Germinal center (tissue), 1 donor: Measurements from ENCODE around the gene TJP2.

Experiments used
- DNase-seq: peaks from one replicate; pipeline ENCODE4 v3.0.0; 2012; ENCODE audit warnings: mixed read lengths, low spot score

The TJP2 gene

GRCh38 chr9:69173891-69174615 lies at the start of gene TJP2:
Gene TJP2, plus strand, starts transcription at chr9:69174277. Its CDS starts 96 bp downstream, at chr9:69174373.
- DNase-seq = peak; percentile 45

DNA sequence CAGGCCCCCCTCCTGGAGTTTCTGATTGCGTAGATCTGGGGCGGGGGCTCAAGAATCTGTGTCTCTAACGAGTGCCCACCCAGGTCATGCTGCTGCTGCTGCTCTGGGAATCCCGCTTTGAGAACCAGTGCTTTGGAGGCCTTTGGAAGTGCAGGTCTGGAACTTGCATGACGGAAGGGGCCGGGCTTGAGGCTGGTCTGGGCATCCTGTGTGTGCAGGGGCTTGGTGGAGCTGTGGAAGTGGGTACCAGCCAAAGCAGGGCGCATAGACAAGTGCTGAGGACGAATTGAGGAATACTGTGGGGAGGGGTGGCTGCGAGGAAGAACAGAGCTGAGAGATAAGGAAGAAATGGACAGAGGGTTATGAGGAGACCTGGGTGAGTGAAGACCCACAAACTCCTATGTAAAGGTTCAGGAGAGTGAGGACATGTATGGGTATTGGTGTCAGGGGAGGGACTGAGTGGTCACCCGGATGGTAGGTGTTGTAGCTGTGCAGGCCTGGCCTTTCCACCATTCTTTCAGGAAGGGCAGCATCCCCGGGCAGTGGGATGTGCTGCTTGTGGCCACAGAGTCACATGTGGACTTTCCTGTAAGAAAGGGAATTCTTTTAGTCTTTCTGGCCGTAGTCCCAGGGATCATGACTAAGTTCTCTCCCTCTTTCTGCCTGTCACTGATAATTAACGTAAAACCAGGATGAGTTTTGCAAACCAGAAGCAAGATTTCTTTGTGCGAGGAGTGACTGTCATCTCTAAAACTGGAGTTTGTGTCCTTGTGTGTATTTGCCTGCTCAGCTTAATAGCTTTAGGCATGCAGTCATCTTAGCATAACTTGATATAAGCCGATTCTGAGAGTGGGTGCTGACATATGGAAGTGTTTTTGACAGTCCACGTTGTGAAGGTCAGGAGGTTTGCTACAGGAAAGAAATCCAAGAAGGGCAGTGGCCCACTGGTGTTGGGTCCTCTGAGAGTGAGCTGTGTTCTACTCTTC lies 43.3 kb upstream of the TJP2 start:
- DNase-seq = no peak

GRCh38 chr9:69131682-69132081 lies 42.4 kb upstream of the TJP2 start:
- DNase-seq = no peak

DNA sequence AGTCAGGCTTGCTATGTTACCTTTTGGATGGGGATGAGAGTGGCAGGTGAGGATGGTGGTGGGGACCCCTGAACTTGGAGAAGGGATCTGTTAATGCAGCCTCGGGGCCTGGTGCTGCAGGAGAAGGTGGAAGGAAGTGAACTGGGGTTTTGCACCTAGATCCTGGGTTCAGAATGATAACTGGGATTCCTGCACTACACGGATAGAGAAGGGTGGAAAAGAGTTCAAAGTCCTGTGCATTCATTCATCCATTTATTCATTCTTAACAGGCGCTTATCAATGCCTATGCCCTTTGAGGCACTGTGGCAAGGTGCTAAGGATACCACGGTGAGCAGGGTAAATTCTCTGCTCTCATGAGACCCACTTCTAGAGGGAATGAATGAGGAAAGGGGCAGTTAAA lies 41.7 kb upstream of the TJP2 start:
- no peak for DNase-seq

GRCh38 chr9:69134412-69134811 lies 39.7 kb upstream of the TJP2 start:
- no peak for DNase-seq

- no peak for DNase-seq
Observed at GRCh38 chr9:69136185-69136584, 37.9 kb upstream of the TJP2 start.

DNA sequence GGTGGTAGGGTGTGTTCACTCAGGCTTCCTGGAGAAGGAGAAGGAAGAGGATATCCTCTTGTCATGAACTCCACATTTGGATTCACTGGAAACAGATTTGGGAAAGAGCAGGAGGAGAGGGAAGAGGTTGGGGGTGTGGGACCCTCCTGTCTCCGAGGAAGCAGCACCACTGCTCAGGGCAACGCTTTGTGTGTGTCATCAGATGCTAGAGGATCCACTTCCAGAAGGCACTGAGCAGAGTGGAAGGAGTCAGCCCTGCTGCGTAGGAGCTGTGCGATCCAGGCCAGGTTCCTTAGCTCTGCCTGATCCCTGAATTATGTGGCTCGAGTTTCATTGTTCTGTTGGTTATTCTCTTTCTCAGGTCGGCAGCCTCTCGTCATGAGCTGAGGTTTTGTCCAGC lies 37.3 kb upstream of the TJP2 start:
- DNase-seq = no peak

GRCh38 chr9:69137311-69137710 lies 36.8 kb upstream of the TJP2 start:
- DNase-seq = no peak

DNA sequence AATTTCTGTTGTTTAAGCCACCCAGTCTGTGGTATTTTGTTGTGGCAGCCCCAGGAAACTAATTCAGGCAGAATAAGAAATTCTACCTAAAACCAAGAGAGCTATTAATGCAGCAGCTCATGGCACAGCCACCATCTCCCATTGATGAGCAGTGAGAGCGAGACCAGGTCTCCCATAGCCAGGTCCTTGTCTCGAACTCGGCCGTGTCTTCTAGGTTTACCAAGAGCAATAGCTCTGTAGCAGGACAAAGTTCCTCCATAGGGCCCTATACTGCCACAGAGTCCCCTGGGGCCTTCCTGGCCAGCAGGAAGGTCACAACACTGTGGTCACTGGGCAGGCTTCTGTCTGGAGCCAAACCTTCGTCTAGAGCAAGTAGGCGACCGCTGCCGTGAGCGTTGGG lies 34.5 kb upstream of the TJP2 start:
- DNase-seq = no peak

- DNase-seq = no peak
Observed at GRCh38 chr9:69140123-69140735, 33.8 kb upstream of the TJP2 start.

DNA sequence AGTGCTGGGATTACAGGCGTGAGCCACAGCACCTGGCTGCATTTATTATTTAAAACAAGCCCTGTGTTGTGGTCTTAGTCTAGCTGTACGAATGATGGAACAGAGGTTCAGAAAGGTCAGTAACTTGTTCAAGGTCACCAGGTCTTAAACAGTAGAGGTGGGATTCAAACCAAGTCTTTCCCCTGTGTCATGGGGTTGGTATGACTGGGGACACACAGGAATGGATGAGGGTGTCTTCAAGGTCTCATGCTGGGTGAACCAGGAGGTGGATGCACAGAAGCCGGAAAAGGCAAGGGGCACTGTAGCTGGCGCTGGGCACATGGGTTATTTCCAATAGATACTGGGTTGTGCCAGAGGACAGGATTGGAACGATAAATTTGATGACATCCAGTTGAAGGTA lies 32.2 kb upstream of the TJP2 start:
- no peak for DNase-seq

- no peak for DNase-seq
Observed at GRCh38 chr9:69143291-69143690, 30.8 kb upstream of the TJP2 start.

DNA sequence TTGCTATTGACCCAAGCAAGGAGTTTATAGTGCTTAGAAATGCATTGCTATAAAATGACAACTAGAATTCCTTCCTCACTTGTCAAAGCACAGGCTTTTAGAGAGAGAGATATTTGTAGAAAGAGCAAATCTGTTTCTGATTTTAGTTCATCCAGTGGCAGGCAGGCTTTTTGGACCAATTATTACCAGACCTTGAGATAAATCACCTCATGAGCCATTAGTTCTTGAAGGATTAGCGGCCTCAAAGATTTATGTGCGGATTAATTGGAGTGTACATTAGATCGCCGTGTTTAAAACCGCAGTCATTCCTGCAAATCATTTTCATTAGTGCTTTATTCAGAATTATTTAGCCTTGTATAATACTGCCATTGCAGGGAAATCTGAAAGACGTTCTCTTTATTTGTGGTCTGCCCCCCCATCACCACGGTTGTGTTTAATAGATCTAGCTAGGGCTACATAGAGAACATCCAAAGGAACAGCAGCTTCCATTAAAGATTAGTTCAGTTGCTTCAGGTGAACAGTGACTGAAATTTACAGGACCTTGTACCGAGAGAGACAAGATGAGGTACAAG lies 28.8 kb upstream of the TJP2 start:
- DNase-seq = no peak

GRCh38 chr9:69147041-69147834 lies 26.8 kb upstream of the TJP2 start:
- no peak for DNase-seq

DNA sequence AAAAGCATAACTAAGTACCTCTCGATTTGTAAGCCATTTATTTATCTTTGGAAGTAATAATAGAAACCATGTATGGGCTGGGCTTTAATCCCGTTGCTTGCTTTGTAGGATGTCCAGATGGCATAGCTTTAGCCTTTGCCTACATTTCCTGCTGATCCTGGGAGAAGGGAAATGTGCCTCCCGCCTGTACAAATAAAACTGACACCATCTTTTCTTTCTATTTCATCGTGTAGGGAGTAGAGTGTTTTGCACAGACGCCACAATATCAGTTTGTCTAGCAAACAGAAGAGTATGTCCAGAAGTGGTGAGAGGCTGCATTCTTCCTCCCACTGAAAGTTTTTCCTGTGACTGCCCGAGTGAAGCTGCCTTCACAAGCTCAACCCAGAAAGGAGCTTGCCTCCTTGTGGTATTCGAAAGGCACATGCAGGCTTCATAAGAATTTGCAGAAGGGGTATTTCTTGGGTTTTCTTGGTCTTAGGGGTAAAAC lies 24.7 kb upstream of the TJP2 start:
- no peak for DNase-seq

GRCh38 chr9:69151506-69151905 lies 22.6 kb upstream of the TJP2 start:
- DNase-seq = no peak

- DNase-seq = no peak
Observed at GRCh38 chr9:69153707-69154521, 20.2 kb upstream of the TJP2 start.

DNA sequence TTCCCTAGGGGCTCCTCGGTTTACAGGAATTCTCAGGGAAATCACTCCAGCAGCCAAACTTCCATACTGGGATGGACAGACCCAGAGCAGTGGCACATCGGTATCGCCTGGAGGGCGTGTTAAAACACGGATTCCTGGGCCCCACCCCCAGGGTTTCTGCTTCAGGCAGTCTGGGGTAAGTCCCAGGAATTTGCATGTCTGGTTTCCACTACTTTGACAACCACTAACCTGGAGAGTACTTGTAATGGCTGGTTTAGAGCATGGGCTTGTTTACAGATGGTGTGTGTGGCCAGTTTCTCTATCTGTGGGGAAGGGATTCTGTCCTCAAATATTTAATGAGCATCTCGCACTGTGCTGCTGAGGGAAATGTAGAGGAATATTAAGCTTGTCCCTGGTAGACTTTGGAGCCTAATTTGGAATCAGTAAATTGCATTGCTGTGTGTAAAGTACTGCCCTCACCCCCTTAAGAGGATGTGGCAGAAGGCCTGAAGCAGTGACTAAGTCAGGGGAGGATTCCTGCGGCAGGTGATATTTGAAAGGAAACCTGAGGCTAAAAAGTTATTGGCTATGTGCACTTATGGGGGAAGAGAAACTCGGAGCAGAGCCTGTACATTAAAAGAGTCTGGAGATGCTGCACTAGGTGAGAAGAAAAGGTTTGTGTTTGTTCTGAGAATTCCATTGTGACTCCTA lies 18.6 kb upstream of the TJP2 start:
- peak; percentile 61 for DNase-seq

DNA sequence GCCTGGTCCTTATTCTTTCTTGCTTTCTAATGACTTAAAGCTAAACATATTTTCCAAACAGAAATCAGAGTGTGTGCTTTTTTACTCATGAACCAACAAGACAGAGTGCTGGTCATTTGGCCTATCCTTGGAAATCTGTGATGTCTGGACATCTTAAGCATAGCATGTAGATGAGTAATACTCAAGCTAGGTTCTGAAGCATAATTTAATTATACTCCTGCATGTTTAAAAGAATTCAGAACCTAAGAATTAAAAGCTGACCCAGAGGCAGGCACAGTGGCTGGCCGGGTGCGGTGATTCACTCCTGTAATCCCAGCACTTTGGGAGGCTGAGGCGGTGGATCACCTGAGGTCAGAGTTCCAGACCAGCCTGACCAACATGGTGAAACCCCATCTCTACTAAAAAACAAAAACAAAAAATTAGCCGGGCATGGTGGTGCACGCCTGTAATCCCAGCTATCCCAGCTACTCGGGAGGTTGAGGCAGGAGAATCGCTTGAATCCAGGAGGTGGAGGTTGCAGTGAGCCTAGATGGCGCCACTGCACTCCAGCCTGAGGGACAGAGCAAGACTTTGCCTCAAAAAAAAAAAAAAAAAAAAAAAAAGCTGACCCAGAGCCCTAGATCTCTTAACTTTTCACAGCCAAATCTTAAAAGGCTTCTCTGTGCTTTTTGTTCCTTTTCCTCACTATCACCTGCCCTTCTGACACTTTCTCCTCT lies 16.2 kb upstream of the TJP2 start:
- DNase-seq = no peak
